ENCODE measurements around the gene PRX. TPM values are rescaled to one million over a fixed set of nuclear protein-coding genes. Genes with fewer than 3 reads are reported as not detected.

The PRX gene
- 100 to 1,000 TPM; 454 to 667 (median 548) TPM for total RNA-seq

DNA sequence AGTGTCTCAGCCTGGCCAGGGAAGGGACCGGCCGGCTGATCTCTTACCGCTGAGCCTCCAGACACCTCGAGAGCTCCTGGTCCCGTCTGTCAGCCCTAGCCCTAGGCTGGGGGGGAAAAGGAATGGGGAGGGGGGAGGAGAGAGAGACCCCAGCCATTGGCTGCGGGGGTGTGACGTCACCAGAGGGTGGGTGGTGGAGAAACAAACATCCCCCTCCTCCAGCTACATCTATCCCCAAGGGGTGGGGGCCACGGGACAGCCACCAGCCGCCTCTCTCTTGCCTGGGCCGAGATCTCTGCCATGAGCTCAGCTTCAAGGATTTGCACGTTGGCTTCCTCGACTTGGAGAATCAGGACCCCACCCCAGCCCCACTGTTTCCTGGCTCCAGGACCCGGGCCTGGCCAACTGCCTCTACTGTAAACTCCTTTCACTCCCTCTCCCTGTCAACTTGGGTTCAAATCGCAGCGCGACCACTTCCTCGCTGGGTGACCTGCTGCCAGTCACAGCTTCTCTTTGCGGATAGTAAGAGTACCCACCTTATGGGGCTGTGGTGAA, at the start of gene PRX:
Gene PRX, minus strand, starts transcription at position 88 of the 555 bp plus-strand sequence. CDS start 5,446 bp downstream, outside the sequence.
- DNase-seq (ENCODE audit: low spot score in 2 of 2) = no peak
- Histone ChIP-seq H3K27me3 (peaks cover 0 to 7% of the 10 kb centered on the region in 2 donors), H3K9me3 (no peaks in the 10 kb centered on the region), H3K4me3 (peak within 1 kb of the TSS; percentile 16 to 41 (median 19)), H3K4me1 (peaks cover 0 to 38% (median 0%) of the 10 kb centered on the region in 4 donors), H3K27ac (peak within 1 kb of the TSS; percentile 74 to 95 (median 88)), H3K36me3 (no peaks in the 10 kb centered on the region)
- TF ChIP-seq, protein P1, sequence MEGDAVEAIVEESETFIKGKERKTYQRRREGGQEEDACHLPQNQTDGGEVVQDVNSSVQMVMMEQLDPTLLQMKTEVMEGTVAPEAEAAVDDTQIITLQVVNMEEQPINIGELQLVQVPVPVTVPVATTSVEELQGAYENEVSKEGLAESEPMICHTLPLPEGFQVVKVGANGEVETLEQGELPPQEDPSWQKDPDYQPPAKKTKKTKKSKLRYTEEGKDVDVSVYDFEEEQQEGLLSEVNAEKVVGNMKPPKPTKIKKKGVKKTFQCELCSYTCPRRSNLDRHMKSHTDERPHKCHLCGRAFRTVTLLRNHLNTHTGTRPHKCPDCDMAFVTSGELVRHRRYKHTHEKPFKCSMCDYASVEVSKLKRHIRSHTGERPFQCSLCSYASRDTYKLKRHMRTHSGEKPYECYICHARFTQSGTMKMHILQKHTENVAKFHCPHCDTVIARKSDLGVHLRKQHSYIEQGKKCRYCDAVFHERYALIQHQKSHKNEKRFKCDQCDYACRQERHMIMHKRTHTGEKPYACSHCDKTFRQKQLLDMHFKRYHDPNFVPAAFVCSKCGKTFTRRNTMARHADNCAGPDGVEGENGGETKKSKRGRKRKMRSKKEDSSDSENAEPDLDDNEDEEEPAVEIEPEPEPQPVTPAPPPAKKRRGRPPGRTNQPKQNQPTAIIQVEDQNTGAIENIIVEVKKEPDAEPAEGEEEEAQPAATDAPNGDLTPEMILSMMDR (IDR thresholded peaks at IDR 0.05) = no peak
- TF ChIP-seq POLR2A (IDR thresholded peaks at IDR 0.05) = peak; percentile 36 to 73
- TF ChIP-seq EP300 (IDR thresholded peaks at IDR 0.05) = peak in 1 of 2 donors; percentile 83
- 19 to 25% methylated on average over 18 of the region's 18 CpGs for WGBS, 2 donors

DNA sequence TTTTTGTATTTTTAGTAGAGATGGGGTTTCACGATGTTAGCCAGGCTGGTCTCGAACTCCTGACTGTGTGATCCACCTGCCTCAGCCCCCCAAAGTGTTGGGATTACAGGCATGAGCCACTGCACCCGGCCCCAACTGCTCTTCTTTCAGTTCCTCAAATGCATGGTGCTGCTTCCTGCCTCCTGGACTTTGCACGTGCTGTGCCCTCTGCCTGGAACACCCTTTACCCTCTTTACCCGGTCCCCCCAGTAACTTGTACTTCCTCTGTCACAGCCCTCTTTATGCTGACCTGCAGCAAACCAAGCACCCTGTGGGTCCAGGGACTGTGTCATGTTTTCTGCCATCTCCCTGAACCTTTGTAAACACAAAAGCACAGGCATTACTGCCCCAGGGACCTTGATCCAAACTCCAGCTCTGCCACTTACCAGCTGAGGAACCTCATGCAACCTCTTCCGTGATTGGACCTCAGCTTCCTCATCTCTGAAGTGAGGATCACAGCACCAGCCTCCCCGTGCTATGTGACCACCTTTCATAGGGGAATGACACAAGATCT, 48.6 kb upstream of the PRX start:
- Histone ChIP-seq H3K27me3 (no peaks in the 10 kb centered on the region), H3K4me1 (peaks cover 0 to 32% (median 23%) of the 10 kb centered on the region in 4 donors), H3K27ac (peak overlapping the region in 1 of 4 donors; percentile 36), H3K36me3 (peaks cover 0 to 18% (median 0%) of the 10 kb centered on the region in 3 donors), H3K4me3 (no peak overlapping the region), H3K9me3 (no peaks in the 10 kb centered on the region)
- no peak for DNase-seq (ENCODE audit: low spot score in 2 of 2)
- TF ChIP-seq EP300 (IDR thresholded peaks at IDR 0.05) (peak in 1 of 2 donors; percentile 43), POLR2A (IDR thresholded peaks at IDR 0.05) (no peak)
- WGBS, 2 donors = 68 to 72% methylated on average over 7 of the region's 7 CpGs

GRCh38 chr19:40460185-40460584, 47.0 kb upstream of the PRX start:
- Histone ChIP-seq H3K27ac (no peak overlapping the region), H3K27me3 (no peaks in the 10 kb centered on the region), H3K4me3 (no peak overlapping the region), H3K36me3 (peaks cover 0 to 31% (median 0%) of the 10 kb centered on the region in 3 donors), H3K9me3 (no peaks in the 10 kb centered on the region), H3K4me1 (peaks cover 0 to 27% (median 15%) of the 10 kb centered on the region in 4 donors)
- WGBS, 2 donors = 89 to 92% methylated on average over 3 of the region's 3 CpGs
- no peak for DNase-seq (ENCODE audit: low spot score in 2 of 2)
- no peak for TF ChIP-seq POLR2A (IDR thresholded peaks at IDR 0.05)
- no peak for TF ChIP-seq EP300 (IDR thresholded peaks at IDR 0.05)
- TF ChIP-seq, protein P1 (IDR thresholded peaks at IDR 0.05) = no peak

GRCh38 chr19:40458597-40458974, 45.4 kb upstream of the PRX start:
- 91 to 100% methylated on average over 3 of the region's 3 CpGs for WGBS, 2 donors
- Histone ChIP-seq H3K4me3 (no peak overlapping the region), H3K36me3 (peaks cover 0 to 46% (median 0%) of the 10 kb centered on the region in 3 donors)

GRCh38 chr19:40457953-40458596, 44.9 kb upstream of the PRX start:
- Histone ChIP-seq H3K9me3 (no peaks in the 10 kb centered on the region), H3K27me3 (no peaks in the 10 kb centered on the region), H3K27ac (no peak overlapping the region), H3K4me3 (no peak overlapping the region), H3K4me1 (peaks cover 0 to 13% (median under 1%) of the 10 kb centered on the region in 4 donors), H3K36me3 (peaks cover 0 to 50% (median 0%) of the 10 kb centered on the region in 3 donors)
- TF ChIP-seq, protein P1 (IDR thresholded peaks at IDR 0.05) = no peak
- TF ChIP-seq EP300 (IDR thresholded peaks at IDR 0.05) = no peak
- no peak for TF ChIP-seq POLR2A (IDR thresholded peaks at IDR 0.05)
- no peak for DNase-seq (ENCODE audit: low spot score in 2 of 2)
- WGBS, 2 donors = 82 to 84% methylated on average over 16 to 26 of the region's 27 CpGs

More at GRCh38 chr19:40458597-40458974, 45.4 kb upstream of the PRX start:
- H3K9me3 ChIP-seq = no peaks in the 10 kb centered on the region
- H3K27me3 ChIP-seq = no peaks in the 10 kb centered on the region
- no peak for TF ChIP-seq EP300 (IDR thresholded peaks at IDR 0.05)
- TF ChIP-seq, protein P1 (IDR thresholded peaks at IDR 0.05) = no peak
- no peak for TF ChIP-seq POLR2A (IDR thresholded peaks at IDR 0.05)
- H3K27ac ChIP-seq = no peak overlapping the region
- H3K4me1 ChIP-seq = peaks cover 0 to 13% (median 3%) of the 10 kb centered on the region in 4 donors
- no peak for DNase-seq (ENCODE audit: low spot score in 2 of 2)
